CD14-positive monocyte (primary cell): ENCODE results near the gene PSENEN. TPM values are rescaled to one million over a fixed set of nuclear protein-coding genes. Genes with fewer than 3 reads are reported as not detected.

ENCODE experiments used
- DNase-seq, 3 donors: peaks; one replicate each; pipeline ENCODE4 v3.0.0-alpha.2; 2011 to 2022
- H2AFZ ChIP-seq: 2 replicates; pipeline ENCODE4 v1.6.0; 2012; ENCODE audit warnings: mild to moderate bottlenecking, low read depth, low read length, inconsistent platforms; ENCODE audit not compliant: insufficient read depth, poor library complexity, severe bottlenecking
- H3K27ac ChIP-seq, 2 donors: 1 replicate in 1 of 2; 2 replicates in 1 of 2; pipeline ENCODE4 v1.5.1; 2012 to 2013; ENCODE audit warnings: low read length in 2 of 2, control low read depth in 1 of 2, inconsistent platforms in 1 of 2, low read depth in 1 of 2, mild to moderate bottlenecking in 1 of 2
- H3K27me3 ChIP-seq, 2 donors: one replicate each; pipeline versions ENCODE4 v1.6.0 to v1.6.1; 2011 to 2013; ENCODE audit warnings: low read length in 2 of 2; ENCODE audit not compliant: control insufficient read depth in 2 of 2, insufficient read depth in 2 of 2
- H3K36me3 ChIP-seq, 2 donors: replicated peaks in 1 of 2; 1 replicate in 1 of 2; 2 replicates in 1 of 2; pipeline versions ENCODE4 v1.5.1 to v1.6.1; 2012 to 2013; ENCODE audit warnings: low read length in 2 of 2, control low read depth in 1 of 2, inconsistent platforms in 1 of 2, mild to moderate bottlenecking in 1 of 2; ENCODE audit not compliant: insufficient read depth in 2 of 2, control insufficient read depth in 1 of 2
- H3K4me1 ChIP-seq, 2 donors: 1 replicate in 1 of 2; 2 replicates in 1 of 2; pipeline versions ENCODE4 v1.5.1 to v1.6.1; 2012 to 2013; ENCODE audit warnings: low read length in 2 of 2, control low read depth in 1 of 2, inconsistent platforms in 1 of 2, mild to moderate bottlenecking in 1 of 2, moderate library complexity in 1 of 2; ENCODE audit not compliant: insufficient read depth in 2 of 2, control insufficient read depth in 1 of 2
- H3K4me2 ChIP-seq: replicated peaks from 2 replicates; pipeline ENCODE3; 2012; ENCODE audit warnings: low read length, moderate library complexity, mild to moderate bottlenecking; ENCODE audit not compliant: poor library complexity, severe bottlenecking; ENCODE audit errors: extremely low read depth
- H3K4me3 ChIP-seq, 3 experiments: fragments of 200-600 bp in 1 of 3; sonication (generic) in 1 of 3; replicated peaks in 1 of 3; 1 replicate in 2 of 3; 2 replicates in 1 of 3; pipeline ENCODE4 v1.5.1; 2011 to 2013; ENCODE audit warnings: low read length in 3 of 3, mild to moderate bottlenecking in 3 of 3, control low read depth in 2 of 3, low read depth in 2 of 3, inconsistent platforms in 1 of 3, moderate library complexity in 1 of 3
- H3K79me2 ChIP-seq: 2 replicates; pipeline ENCODE4 v1.6.0; 2012; ENCODE audit warnings: mild to moderate bottlenecking, control low read depth, inconsistent platforms, low read length, moderate library complexity; ENCODE audit not compliant: insufficient read depth
- H3K9ac ChIP-seq: 2 replicates; pipeline ENCODE4 v1.6.0; 2017; ENCODE audit warnings: low read length, mild to moderate bottlenecking; ENCODE audit not compliant: insufficient read depth, poor library complexity, severe bottlenecking
- H3K9me3 ChIP-seq, 2 donors: replicated peaks in 1 of 2; 1 replicate in 1 of 2; 2 replicates in 1 of 2; pipeline versions ENCODE4 v1.5.1 to v1.6.1; 2012 to 2013; ENCODE audit warnings: low read length in 2 of 2, control low read depth in 1 of 2; ENCODE audit not compliant: control insufficient read depth in 1 of 2, insufficient read depth in 1 of 2
- H4K20me1 ChIP-seq: 2 replicates; pipeline ENCODE4 v1.6.0; 2012; ENCODE audit warnings: mild to moderate bottlenecking, low read length, control low read depth, moderate library complexity; ENCODE audit not compliant: insufficient read depth
- H3K27ac Mint-ChIP-seq, 7 donors: one replicate each; pipeline ENCODE4 v1.8.0; 2020; ENCODE audit warnings: mild to moderate bottlenecking in 7 of 7, mixed read lengths in 7 of 7, moderate library complexity in 6 of 7, inconsistent platforms in 2 of 7
- H3K27me3 Mint-ChIP-seq, 3 donors: one replicate each; pipeline ENCODE4 v1.8.0; 2021 to 2022; ENCODE audit warnings: low read depth in 3 of 3, mild to moderate bottlenecking in 3 of 3, mixed read lengths in 3 of 3, moderate library complexity in 3 of 3, inconsistent platforms in 1 of 3
- H3K36me3 Mint-ChIP-seq, 2 donors: one replicate each; pipeline ENCODE4 v1.8.0; 2020; ENCODE audit warnings: mixed read lengths in 2 of 2, inconsistent platforms in 1 of 2, mild to moderate bottlenecking in 1 of 2
- H3K4me1 Mint-ChIP-seq: one replicate; pipeline ENCODE4 v1.8.0; 2020; ENCODE audit warnings: mild to moderate bottlenecking, mixed read lengths
- H3K4me3 Mint-ChIP-seq, 2 donors: one replicate each; pipeline ENCODE4 v1.8.0; 2020; ENCODE audit warnings: mild to moderate bottlenecking in 2 of 2, mixed read lengths in 2 of 2, moderate library complexity in 1 of 2
- H3K9me3 Mint-ChIP-seq, 7 donors: one replicate each; pipeline ENCODE4 v1.8.0; 2020 to 2022; ENCODE audit warnings: mixed read lengths in 7 of 7, mild to moderate bottlenecking in 6 of 7, moderate library complexity in 6 of 7, inconsistent platforms in 2 of 7
- CTCF ChIP-seq: fragments of 200-600 bp; IDR thresholded peaks from one replicate; pipeline ENCODE4 v1.8.0; 2022; ENCODE audit warnings: antibody characterized with exemption, mild to moderate bottlenecking
- WGBS: methylation state at CpG from one replicate; pipeline ENCODE4 v1.1.5; 2013; ENCODE audit warnings: missing lambda C conversion rate; ENCODE audit not compliant: insufficient coverage; 5-methylcytosine and 5-hydroxymethylcytosine counted together
- intact Hi-C, 2 donors: fragments of 100-400 bp; cut with micrococcal nuclease; formaldehyde crosslinking; loops; one replicate each; pipeline versions ENCODE4 v1.15.0 to v1.15.1; 2023
- polyA plus RNA-seq, 3 donors: library from polyadenylated mRNA; depleted of rRNA in 1 of 3; unstranded in 2 of 3; stranded (reverse) in 1 of 3; fragments of 300-500 nt in 2 of 3; fragments of >200 nt in 1 of 3; fragmentation: Illumina TruSeq in 2 of 3; gene quantifications; 1 replicate in 2 of 3; 2 replicates in 1 of 3; pipeline ENCODE4 v1.2.3, GENCODE V29; 2012 to 2021

The PSENEN gene
- polyA plus RNA-seq, 3 donors: 29.7 to 149 (median 129) TPM

GRCh38 chr19:35716801-35717664 is 28.4 kb upstream of the PSENEN start:
- H3K27ac Mint-ChIP-seq: peak overlapping the region; percentile 71 to 93 (median 85)
- H3K36me3 Mint-ChIP-seq: peaks cover 15 to 20% of the 10 kb centered on the region in 2 donors
- H3K27me3 Mint-ChIP-seq: peaks cover 4 to 6% (median 4%) of the 10 kb centered on the region in 3 donors
- Histone ChIP-seq H3K9me3 (no peaks in the 10 kb centered on the region), H3K4me2 (peak overlapping the region; percentile 96), H3K79me2 (peaks cover 33% of the 10 kb centered on the region), H3K4me3 (peak overlapping the region; percentile 71 to 91 (median 78)), H3K27ac (peak overlapping the region; percentile 52 to 79), H3K9ac (peak overlapping the region; percentile 72), H3K36me3 (peaks cover 17 to 26% of the 10 kb centered on the region in 2 donors), H2AFZ (peak overlapping the region; percentile 98), H3K4me1 (peaks cover 23 to 37% of the 10 kb centered on the region in 2 donors), H3K27me3 (no peaks in the 10 kb centered on the region), H4K20me1 (peaks cover 26% of the 10 kb centered on the region)
- under 1% methylated on average over 68 of the region's 77 CpGs for WGBS
- peaks cover 30% of the 10 kb centered on the region for H3K4me1 Mint-ChIP-seq
- DNase-seq: peak; percentile 86 to 91 (median 89)
- TF ChIP-seq CTCF: peak; percentile 99
- intact Hi-C loops: loop anchor here (1.0 to 5.0 kb wide), 5 partner anchors 23 to 206 kb away; partner anchors contain the start of genes RBM42 (in 1 of the 2) and TMEM147 (in 1 of the 2)
- H3K9me3 Mint-ChIP-seq: no peaks in the 10 kb centered on the region
- peak overlapping the region; percentile 95 to 99 for H3K4me3 Mint-ChIP-seq

GRCh38 chr19:35717665-35718344 is 27.6 kb upstream of the PSENEN start, which contains the start of gene KMT2B:
Gene KMT2B, plus strand, starts transcription at chr19:35718003. Its CDS starts 16 bp downstream, at chr19:35718019.
- under 1% methylated on average over 79 of the region's 109 CpGs for WGBS
- no peaks in the 10 kb centered on the region for H3K27me3 ChIP-seq
- Mint-ChIP-seq H3K27me3 (peaks cover 1 to 6% (median 4%) of the 10 kb centered on the region in 3 donors), H3K4me1 (peaks cover 30% of the 10 kb centered on the region), H3K36me3 (peaks cover 22 to 28% of the 10 kb centered on the region in 2 donors), H3K27ac (peak within 1 kb of the TSS; percentile 80 to 93 (median 88)), H3K9me3 (no peaks in the 10 kb centered on the region), H3K4me3 (peak within 1 kb of the TSS; percentile 95 to 99)
- peak within 1 kb of the TSS; percentile 96 for H3K4me2 ChIP-seq
- peaks cover 25 to 34% of the 10 kb centered on the region in 2 donors for H3K36me3 ChIP-seq
- H3K27ac ChIP-seq: peak within 1 kb of the TSS; percentile 52 to 79
- peak within 1 kb of the TSS; percentile 78 to 91 (median 81) for H3K4me3 ChIP-seq
- DNase-seq: no peak
- peak within 1 kb of the TSS; percentile 98 for H2AFZ ChIP-seq
- peaks cover 33% of the 10 kb centered on the region for H3K79me2 ChIP-seq
- TF ChIP-seq CTCF: no peak
- peaks cover 23 to 37% of the 10 kb centered on the region in 2 donors for H3K4me1 ChIP-seq
- peak within 1 kb of the TSS; percentile 81 for H3K9ac ChIP-seq
- intact Hi-C loops: loop anchor here (2.0 to 5.0 kb wide), 3 partner anchors 91 to 207 kb away; partner anchors contain the start of genes RBM42 (in 1 of the 2) and TMEM147 (in 1 of the 2)
- peaks cover 34% of the 10 kb centered on the region for H4K20me1 ChIP-seq
- H3K9me3 ChIP-seq: no peaks in the 10 kb centered on the region
